Glutamatergic neuron (in vitro differentiated cells): ENCODE results near the gene GARS1. TPM values are rescaled to one million over a fixed set of nuclear protein-coding genes. Genes with fewer than 3 reads are reported as not detected.

Source experiments
- DNase-seq: peaks from one replicate; pipeline ENCODE4 v3.0.0; 2022
- H3K27ac Mint-ChIP-seq: one replicate; pipeline ENCODE4 v1.8.0; 2020; ENCODE audit warnings: mild to moderate bottlenecking, mixed read lengths, inconsistent platforms; ENCODE audit not compliant: unreplicated experiment
- H3K27me3 Mint-ChIP-seq: one replicate; pipeline ENCODE4 v1.8.0; 2020; ENCODE audit warnings: mild to moderate bottlenecking, moderate library complexity, mixed read lengths, inconsistent platforms; ENCODE audit not compliant: unreplicated experiment
- H3K36me3 Mint-ChIP-seq: one replicate; pipeline ENCODE4 v1.8.0; 2020; ENCODE audit warnings: mild to moderate bottlenecking, mixed read lengths, inconsistent platforms; ENCODE audit not compliant: unreplicated experiment
- H3K4me1 Mint-ChIP-seq: one replicate; pipeline ENCODE4 v1.8.0; 2020; ENCODE audit warnings: mild to moderate bottlenecking, low read depth, mixed read lengths, inconsistent platforms; ENCODE audit not compliant: unreplicated experiment
- H3K4me3 Mint-ChIP-seq: one replicate; pipeline ENCODE4 v1.8.0; 2020; ENCODE audit warnings: mild to moderate bottlenecking, mixed read lengths, inconsistent platforms; ENCODE audit not compliant: unreplicated experiment
- H3K9me3 Mint-ChIP-seq: one replicate; pipeline ENCODE4 v1.8.0; 2020; ENCODE audit warnings: mild to moderate bottlenecking, moderate library complexity, mixed read lengths, inconsistent platforms; ENCODE audit not compliant: unreplicated experiment
- total RNA-seq: library from RNA; stranded (reverse); fragmentation: NEBNext Ultra II Directional; extraction: Animal tissue kit (Norgen Biotek cat#: 25700); gene quantifications from one replicate; pipeline ENCODE4 v1.2.1, GENCODE V29; 2021; ENCODE audit not compliant: unreplicated experiment
- TF ChIP-seq, protein P1 (sequence below): fragments of 200-600 bp; sonication (generic); IDR thresholded peaks from one replicate; pipeline ENCODE4 v1.5.0; 2021; ENCODE audit not compliant: partially characterized antibody, unreplicated experiment

Gene GARS1
- total RNA-seq, 1 donor from 2014 or later = 511 TPM

DNA sequence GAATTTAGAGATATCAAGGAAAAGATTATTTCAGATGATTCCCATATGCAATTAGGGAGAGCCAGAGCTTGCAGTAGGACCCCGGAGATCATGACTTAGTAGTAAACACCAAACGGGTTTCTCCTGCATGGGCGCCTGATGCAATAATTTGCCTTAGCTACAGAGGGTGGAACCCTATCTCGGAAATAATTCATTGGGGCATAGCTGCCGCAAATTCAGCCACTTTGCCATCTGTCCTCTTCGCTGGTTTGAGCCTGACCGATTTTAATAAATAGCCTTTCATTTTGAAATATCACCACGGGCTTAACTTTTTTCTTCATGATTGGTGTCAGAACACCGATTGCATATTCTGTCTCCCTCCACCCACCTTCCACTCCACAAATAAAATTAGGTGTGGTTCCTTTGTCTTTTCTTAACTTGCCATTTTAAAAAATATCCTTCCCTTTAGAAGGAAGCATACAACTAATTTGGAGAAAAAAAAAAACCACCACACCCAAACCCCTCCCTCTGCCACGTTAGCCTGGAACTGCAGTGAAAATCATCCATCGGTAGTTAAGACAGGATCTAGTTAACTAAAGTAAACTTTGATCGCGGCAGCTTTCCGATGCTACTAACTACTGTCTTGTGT lies 1.4 kb downstream of the GARS1 start:
- Mint-ChIP-seq H3K27ac (peak overlapping the region; percentile 100), H3K4me3 (peak overlapping the region; percentile 100)
- DNase-seq = peak; percentile 19

DNA sequence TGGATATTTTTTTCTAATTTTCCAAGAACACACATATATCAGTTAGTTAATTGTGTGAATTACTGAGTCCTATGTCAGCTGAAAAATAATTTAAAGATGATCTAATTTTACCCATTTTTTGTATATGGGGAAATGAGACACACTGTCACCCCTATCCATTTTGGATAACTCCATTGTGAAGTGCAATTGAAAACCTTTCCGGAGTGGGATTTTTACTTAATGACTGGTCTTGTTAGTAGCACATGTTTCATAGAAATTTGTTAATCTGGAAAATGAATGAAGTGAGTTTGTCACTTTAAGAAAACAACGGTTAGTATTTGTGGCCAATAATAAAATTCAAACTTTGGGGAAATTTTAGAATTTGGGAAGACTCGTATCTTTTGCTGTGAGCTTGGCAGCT lies 2.0 kb downstream of the GARS1 start:
- peaks cover 12% of the 10 kb centered on the region for H3K27me3 Mint-ChIP-seq
- TF ChIP-seq, protein P1, sequence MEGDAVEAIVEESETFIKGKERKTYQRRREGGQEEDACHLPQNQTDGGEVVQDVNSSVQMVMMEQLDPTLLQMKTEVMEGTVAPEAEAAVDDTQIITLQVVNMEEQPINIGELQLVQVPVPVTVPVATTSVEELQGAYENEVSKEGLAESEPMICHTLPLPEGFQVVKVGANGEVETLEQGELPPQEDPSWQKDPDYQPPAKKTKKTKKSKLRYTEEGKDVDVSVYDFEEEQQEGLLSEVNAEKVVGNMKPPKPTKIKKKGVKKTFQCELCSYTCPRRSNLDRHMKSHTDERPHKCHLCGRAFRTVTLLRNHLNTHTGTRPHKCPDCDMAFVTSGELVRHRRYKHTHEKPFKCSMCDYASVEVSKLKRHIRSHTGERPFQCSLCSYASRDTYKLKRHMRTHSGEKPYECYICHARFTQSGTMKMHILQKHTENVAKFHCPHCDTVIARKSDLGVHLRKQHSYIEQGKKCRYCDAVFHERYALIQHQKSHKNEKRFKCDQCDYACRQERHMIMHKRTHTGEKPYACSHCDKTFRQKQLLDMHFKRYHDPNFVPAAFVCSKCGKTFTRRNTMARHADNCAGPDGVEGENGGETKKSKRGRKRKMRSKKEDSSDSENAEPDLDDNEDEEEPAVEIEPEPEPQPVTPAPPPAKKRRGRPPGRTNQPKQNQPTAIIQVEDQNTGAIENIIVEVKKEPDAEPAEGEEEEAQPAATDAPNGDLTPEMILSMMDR = no peak
- peaks cover 23% of the 10 kb centered on the region for H3K9me3 Mint-ChIP-seq
- DNase-seq = no peak
- H3K27ac Mint-ChIP-seq = peak overlapping the region; percentile 100
- peak overlapping the region; percentile 100 for H3K4me3 Mint-ChIP-seq
- no peaks in the 10 kb centered on the region for H3K36me3 Mint-ChIP-seq
- H3K4me1 Mint-ChIP-seq = peaks cover 13% of the 10 kb centered on the region

More for the DNA sequence above, 1.4 kb downstream of the GARS1 start:
- TF ChIP-seq, protein P1 = no peak
- H3K9me3 Mint-ChIP-seq = peaks cover 23% of the 10 kb centered on the region
- peaks cover 13% of the 10 kb centered on the region for H3K4me1 Mint-ChIP-seq
- no peaks in the 10 kb centered on the region for H3K36me3 Mint-ChIP-seq
- H3K27me3 Mint-ChIP-seq = peaks cover 12% of the 10 kb centered on the region

DNA sequence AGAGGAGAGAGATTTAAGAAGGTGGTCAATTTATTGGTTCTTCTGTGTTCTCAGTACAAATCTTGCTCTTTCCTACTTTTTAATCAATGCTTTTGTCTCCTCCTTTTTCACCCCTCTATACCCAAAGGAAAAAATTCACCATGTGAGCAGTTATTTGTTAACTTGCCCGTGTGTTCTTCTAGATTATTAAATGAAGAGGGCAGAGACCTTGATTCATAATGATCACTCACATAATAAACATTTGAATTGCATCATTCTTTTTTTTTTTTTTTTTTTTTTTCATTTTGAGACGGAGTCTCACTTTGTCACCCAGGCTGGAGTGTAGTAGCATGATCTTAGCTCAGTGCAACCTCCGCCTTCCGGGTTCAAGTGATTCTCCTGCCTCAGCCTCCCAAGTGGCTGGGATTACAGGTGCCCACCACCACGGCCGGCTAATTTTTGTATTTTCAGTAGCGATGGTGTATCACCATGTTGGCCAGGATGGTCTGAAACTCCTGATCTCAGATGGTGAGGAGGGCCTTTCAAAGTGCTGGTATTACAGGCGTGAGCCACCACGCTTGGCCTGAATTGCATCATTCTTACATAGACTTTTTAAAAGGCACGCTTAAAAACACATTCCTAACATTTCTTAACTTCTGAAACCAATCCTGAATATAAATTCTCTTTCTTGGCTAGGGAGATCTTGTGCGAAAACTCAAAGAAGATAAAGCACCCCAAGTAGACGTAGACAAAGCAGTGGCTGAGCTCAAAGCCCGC lies 3.6 kb downstream of the GARS1 start:
- peaks cover 23% of the 10 kb centered on the region for H3K9me3 Mint-ChIP-seq
- H3K36me3 Mint-ChIP-seq = no peaks in the 10 kb centered on the region
- H3K4me1 Mint-ChIP-seq = peaks cover 20% of the 10 kb centered on the region
- peaks cover 12% of the 10 kb centered on the region for H3K27me3 Mint-ChIP-seq
- H3K27ac Mint-ChIP-seq = peak overlapping the region; percentile 76
- TF ChIP-seq, protein P1 = no peak
- peak overlapping the region; percentile 100 for H3K4me3 Mint-ChIP-seq
- no peak for DNase-seq

DNA sequence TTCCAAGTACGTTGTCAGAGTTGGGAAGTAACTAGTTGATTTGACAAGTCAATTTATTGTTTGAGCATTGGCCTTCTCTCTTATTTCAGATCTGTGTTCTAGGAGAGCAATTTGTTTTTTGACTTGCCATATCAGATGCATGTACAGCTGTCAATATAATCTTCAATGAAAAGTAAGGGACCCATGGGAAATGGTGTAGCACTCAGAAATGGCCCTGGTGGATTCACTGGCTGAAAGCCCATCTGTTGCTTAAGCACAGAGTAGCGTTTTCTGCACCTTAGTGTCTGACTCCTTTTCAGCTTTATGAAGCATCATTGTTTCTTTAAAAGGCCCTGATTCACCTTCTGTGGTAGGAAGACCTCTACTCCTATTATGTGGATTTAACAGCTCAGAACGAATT lies 10.2 kb downstream of the GARS1 start:
- no peaks in the 10 kb centered on the region for H3K36me3 Mint-ChIP-seq
- peak; percentile 24 for DNase-seq
- TF ChIP-seq, protein P1 = no peak
- peaks cover 34% of the 10 kb centered on the region for H3K4me1 Mint-ChIP-seq
- H3K27me3 Mint-ChIP-seq = peaks cover 2% of the 10 kb centered on the region
- peaks cover 1% of the 10 kb centered on the region for H3K9me3 Mint-ChIP-seq
- peak overlapping the region; percentile 98 for H3K27ac Mint-ChIP-seq
- H3K4me3 Mint-ChIP-seq = peak overlapping the region; percentile 83

DNA sequence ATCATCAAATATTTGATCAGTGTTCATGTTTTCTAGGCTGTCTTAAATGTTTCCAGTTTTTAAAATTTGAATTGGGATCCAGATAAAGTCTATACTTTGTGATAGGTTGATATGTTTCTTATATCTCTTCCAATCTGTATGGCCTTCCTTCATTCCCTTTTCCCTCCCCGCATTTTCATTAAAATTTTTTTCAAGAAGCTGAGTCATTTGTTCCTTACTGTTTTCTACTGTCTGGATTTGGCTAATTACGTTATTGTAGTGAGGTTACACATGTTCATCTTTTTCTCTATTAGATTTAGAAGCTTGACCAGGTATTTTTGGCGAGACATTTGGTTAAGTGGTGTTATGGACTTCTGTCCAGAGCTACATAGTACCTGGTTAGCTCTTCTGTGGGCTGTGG lies 11.2 kb downstream of the GARS1 start:
- DNase-seq = no peak
- Mint-ChIP-seq H3K27me3 (peaks cover 2% of the 10 kb centered on the region), H3K4me3 (peak overlapping the region; percentile 22), H3K36me3 (no peaks in the 10 kb centered on the region), H3K27ac (peak overlapping the region; percentile 67), H3K9me3 (peaks cover 1% of the 10 kb centered on the region), H3K4me1 (peaks cover 34% of the 10 kb centered on the region)
- TF ChIP-seq, protein P1 = no peak
